Activated CD8-positive, alpha-beta memory T cell treated with anti-CD3 and anti-CD28 coated beads, Interleukin-2, amount 10 ng/mL, durations not matched to agents 7 days and 5 days (primary cell): Measurements from ENCODE around the gene DCAF11. TPM values are rescaled to one million over a fixed set of nuclear protein-coding genes. Genes with fewer than 3 reads are reported as not detected.
"Not testable (repeated sequence)": the region's sequence is repeated elsewhere in the genome, so short reads cannot be mapped to it uniquely, and the experiment has no call there.

Experiments
- ATAC-seq: fragments of 150-1000 bp; cut with Tn5 transposase; one replicate; pipeline ENCODE4 v1.10.0; 2021; ENCODE audit warnings: moderate library complexity
- CTCF ChIA-PET: fragments of 350-600 bp; sonication (Branson Sonifier 250); formaldehyde crosslinking; loops from one replicate; lab custom pipeline; 2021; ENCODE audit warnings: antibody characterized with exemption; lab: Charles Lee
- DNase-seq: peaks from one replicate; pipeline ENCODE4 v3.0.0-alpha.2; 2020
- H3K27ac Mint-ChIP-seq: one replicate; pipeline ENCODE4 v1.8.0; 2021; ENCODE audit warnings: mild to moderate bottlenecking, mixed read lengths
- H3K27me3 Mint-ChIP-seq: one replicate; pipeline ENCODE4 v1.8.0; 2021; ENCODE audit warnings: mixed read lengths
- H3K36me3 Mint-ChIP-seq: one replicate; pipeline ENCODE4 v1.8.0; 2021; ENCODE audit warnings: mild to moderate bottlenecking, mixed read lengths
- H3K4me1 Mint-ChIP-seq: one replicate; pipeline ENCODE4 v1.8.0; 2021; ENCODE audit warnings: mixed read lengths
- H3K4me3 Mint-ChIP-seq: one replicate; pipeline ENCODE4 v1.8.0; 2021; ENCODE audit warnings: mild to moderate bottlenecking, moderate library complexity, mixed read lengths
- H3K9me3 Mint-ChIP-seq: one replicate; pipeline ENCODE4 v1.8.0; 2022; ENCODE audit warnings: low read depth, mixed read lengths
- total RNA-seq, 2 experiments: library from RNA; stranded (reverse); gene quantifications; one replicate each; pipeline ENCODE4 v1.2.3, GENCODE V29; 2021

The DCAF11 gene
- total RNA-seq, 2 experiments from 2014 or later, result 86.3 to 94.4 TPM

DNA sequence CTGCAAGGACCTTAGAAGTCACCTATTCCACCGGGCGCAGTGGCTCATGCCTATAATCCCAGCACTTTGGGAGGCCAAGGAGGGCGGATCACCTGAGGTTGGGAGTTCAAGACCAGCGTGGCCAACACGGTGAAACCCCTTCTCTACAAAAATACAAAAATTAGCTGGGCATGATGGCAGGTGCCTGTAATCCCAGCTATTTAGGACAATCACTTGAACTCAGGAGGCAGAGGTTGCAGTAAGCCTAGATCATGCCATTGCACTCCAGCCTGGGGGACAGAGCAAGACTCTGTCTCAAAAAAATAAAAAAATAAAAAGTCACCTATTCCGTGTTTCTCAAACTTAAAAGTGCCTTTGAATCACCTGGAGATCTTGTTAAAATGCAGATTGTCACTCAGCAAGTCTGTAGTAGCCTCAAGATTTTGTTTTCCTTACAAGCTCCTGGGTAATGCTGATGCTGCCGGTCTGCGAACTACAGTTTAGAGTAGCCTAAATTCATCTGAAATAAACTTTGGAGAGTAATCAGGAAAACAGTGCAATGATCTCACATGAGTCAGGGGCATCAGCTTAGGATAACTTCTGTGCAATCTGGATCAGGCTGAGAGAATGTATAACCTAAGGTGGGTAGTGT, 8.9 kb upstream of the DCAF11 start:
- Mint-ChIP-seq H3K27ac (peak overlapping the region; percentile 18), H3K4me1 (peaks cover 33% of the 10 kb centered on the region), H3K36me3 (peaks cover 34% of the 10 kb centered on the region)
- ATAC-seq, H3K27me3 Mint-ChIP-seq, DNase-seq, H3K4me3 Mint-ChIP-seq, H3K9me3 Mint-ChIP-seq: not testable (repeated sequence)
- CTCF ChIA-PET, result interaction anchor here (0.6 to 10.7 kb wide), 6 partner anchors 11 to 604 kb away, joined by 3 to 225 read pairs (median 4); partner anchors contain the start of genes PCK2 and TINF2

DNA sequence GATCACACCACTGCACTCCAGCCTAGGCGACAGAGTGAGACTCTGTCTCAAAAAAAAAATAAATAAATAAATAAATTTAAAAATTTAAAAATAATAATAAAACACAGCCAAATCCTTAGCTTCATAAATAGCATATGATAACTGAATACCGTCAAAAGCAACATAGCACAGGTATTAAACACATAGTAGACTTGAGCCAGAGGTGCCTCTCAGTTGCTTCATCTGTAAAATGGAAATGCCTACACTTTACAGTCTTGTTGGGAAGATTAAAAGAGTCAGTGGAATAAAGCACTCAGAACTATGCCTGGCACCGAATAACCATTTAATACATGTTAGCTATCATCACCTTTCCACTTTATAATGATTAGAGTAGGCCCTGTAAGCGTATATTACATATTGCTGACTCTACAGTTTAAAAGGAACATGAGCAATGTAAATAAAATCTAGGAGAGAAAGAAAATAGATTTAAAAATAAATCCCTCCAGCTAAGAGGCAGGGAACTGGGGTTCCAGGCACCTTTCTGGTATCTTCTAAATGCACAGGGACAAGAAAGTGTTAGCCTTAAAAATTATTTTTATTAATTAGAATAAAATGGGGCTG, 7.8 kb upstream of the DCAF11 start:
- peaks cover 36% of the 10 kb centered on the region for H3K4me1 Mint-ChIP-seq
- H3K4me3 Mint-ChIP-seq, result no peak overlapping the region
- H3K9me3 Mint-ChIP-seq, result no peaks in the 10 kb centered on the region
- no peak for ATAC-seq
- H3K27me3 Mint-ChIP-seq, result no peaks in the 10 kb centered on the region
- no peak for DNase-seq
- CTCF ChIA-PET, result interaction anchor here (0.6 to 10.7 kb wide), 11 partner anchors 12 to 603 kb away, joined by 3 to 225 read pairs (median 7); partner anchors contain the start of genes CARMIL3, IRF9, PCK2 and TINF2
- peaks cover 31% of the 10 kb centered on the region for H3K36me3 Mint-ChIP-seq
- H3K27ac Mint-ChIP-seq, result no peak overlapping the region

DNA sequence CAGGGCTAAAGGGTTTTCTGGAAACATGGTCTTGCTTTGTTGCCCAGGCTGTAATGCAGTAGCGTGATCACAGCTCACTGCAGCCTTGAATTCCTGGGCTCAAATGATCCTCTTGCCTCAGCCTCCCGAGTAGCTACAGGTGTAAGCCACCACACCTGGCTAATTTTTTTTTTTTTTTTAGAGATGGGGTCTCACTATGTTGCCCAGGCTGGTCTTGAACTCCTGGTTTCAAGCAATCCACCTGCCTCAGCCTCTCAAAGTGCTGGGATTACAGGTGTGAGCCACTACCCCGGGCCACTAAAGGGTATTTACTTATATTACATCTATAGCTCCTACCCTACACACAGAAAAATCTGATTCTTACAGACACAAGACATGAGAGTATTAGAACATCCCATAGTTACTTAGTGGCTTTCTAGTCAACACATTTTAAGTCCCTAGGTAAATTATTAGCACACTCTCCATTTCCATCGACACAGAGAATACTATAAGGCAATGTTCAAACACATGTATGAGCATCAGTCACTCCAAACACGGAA, 6.2 kb upstream of the DCAF11 start:
- H3K27ac Mint-ChIP-seq, result peak overlapping the region; percentile 98
- peak overlapping the region; percentile 17 for H3K4me3 Mint-ChIP-seq
- ATAC-seq, result no peak
- H3K9me3 Mint-ChIP-seq, result no peaks in the 10 kb centered on the region
- CTCF ChIA-PET, result interaction anchor here (0.7 to 10.7 kb wide), 35 partner anchors 13 to 519 kb away, joined by 3 to 225 read pairs (median 4); partner anchors contain the start of genes CARMIL3, DHRS4L2, EMC9 and IRF9
- no peaks in the 10 kb centered on the region for H3K27me3 Mint-ChIP-seq
- DNase-seq, result no peak
- H3K4me1 Mint-ChIP-seq, result peaks cover 36% of the 10 kb centered on the region
- peaks cover 18% of the 10 kb centered on the region for H3K36me3 Mint-ChIP-seq

DNA sequence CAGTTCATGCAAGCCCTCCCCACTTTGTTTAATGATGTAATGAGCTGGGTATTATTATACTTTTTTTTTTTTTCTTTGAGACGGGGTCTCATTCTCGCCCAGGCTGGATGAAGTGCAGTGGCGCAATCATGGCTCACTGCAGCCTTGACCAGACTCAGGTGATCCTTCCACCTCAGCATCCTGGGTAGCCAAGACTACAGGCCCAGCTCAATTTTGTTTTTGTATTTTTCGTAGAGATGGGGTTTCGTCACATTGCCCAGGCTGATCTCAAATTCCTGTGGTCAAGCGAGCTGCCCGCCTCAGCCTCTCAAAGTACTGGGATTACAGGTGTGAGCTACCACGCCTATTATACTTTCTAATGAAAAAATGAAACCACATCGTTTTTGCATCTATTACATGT, 4.5 kb upstream of the DCAF11 start:
- ATAC-seq (no peak), DNase-seq (no peak)
- no peaks in the 10 kb centered on the region for H3K9me3 Mint-ChIP-seq
- H3K27ac Mint-ChIP-seq, result peak overlapping the region; percentile 98
- no peaks in the 10 kb centered on the region for H3K27me3 Mint-ChIP-seq
- peaks cover 4% of the 10 kb centered on the region for H3K36me3 Mint-ChIP-seq
- H3K4me3 Mint-ChIP-seq, result no peak overlapping the region
- CTCF ChIA-PET, result interaction anchor here (0.7 to 10.7 kb wide), 11 partner anchors 15 to 198 kb away, joined by 3 to 225 read pairs (median 8); partner anchors contain the start of genes CIDEB, DHRS4, EMC9 and IRF9
- peaks cover 36% of the 10 kb centered on the region for H3K4me1 Mint-ChIP-seq

GRCh38 chr14:24110523-24110922, 4.1 kb upstream of the DCAF11 start:
- Mint-ChIP-seq H3K9me3 (no peaks in the 10 kb centered on the region), H3K36me3 (peaks cover 3% of the 10 kb centered on the region), H3K4me3 (no peak overlapping the region), H3K27ac (peak overlapping the region; percentile 14), H3K27me3 (no peaks in the 10 kb centered on the region), H3K4me1 (peaks cover 40% of the 10 kb centered on the region)
- CTCF ChIA-PET, result interaction anchor here (1.3 to 10.7 kb wide), 8 partner anchors 16 to 198 kb away, joined by 4 to 225 read pairs (median 16); partner anchors contain the start of genes CIDEB, IRF9, PCK2 and PSME1
- ATAC-seq (no peak), DNase-seq (no peak)

DNA sequence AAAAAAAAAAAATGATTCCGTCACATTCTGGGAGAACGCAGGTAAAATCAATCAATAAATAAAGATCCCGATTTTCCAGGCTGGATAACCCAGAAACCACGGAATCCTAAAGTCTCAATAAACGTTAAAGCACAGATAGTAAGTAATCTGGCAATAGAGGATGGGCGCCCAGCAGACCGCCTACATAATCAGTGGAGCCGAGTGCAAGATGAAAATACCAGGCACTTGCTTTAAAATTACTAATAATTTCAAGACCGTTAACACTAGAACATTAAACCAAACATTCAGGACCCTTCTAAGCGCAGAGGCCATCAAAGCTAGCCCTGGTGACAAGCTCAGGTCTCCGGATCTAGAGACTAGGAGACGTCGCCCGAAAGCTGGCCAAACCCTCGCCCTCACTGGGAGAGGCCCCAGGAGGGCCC, 1.2 kb upstream of the DCAF11 start:
- H3K27me3 Mint-ChIP-seq, result no peaks in the 10 kb centered on the region
- peak overlapping the region; percentile 100 for H3K27ac Mint-ChIP-seq
- H3K4me3 Mint-ChIP-seq, result peak overlapping the region; percentile 99
- H3K4me1 Mint-ChIP-seq, result peaks cover 39% of the 10 kb centered on the region
- no peak for DNase-seq
- H3K9me3 Mint-ChIP-seq, result no peaks in the 10 kb centered on the region
- ATAC-seq, result no peak
- CTCF ChIA-PET, result interaction anchor here (1.0 to 5.3 kb wide), 9 partner anchors 20 to 157 kb away, joined by 4 to 52 read pairs (median 8); partner anchors contain the start of genes CARMIL3, EMC9, IRF9 and PCK2
- H3K36me3 Mint-ChIP-seq, result peaks cover 19% of the 10 kb centered on the region

GRCh38 chr14:24113801-24114531, 611 bp upstream of the DCAF11 start:
- Mint-ChIP-seq H3K27ac (peak overlapping the region; percentile 100), H3K9me3 (no peaks in the 10 kb centered on the region), H3K27me3 (no peaks in the 10 kb centered on the region), H3K36me3 (peaks cover 25% of the 10 kb centered on the region), H3K4me3 (peak overlapping the region; percentile 99), H3K4me1 (peaks cover 36% of the 10 kb centered on the region)
- peak; percentile 90 for DNase-seq
- CTCF ChIA-PET, result interaction anchor here (0.5 to 5.3 kb wide), 23 partner anchors 10 to 1132 kb away, joined by 3 to 52 read pairs (median 4); partner anchors contain the start of genes AJUBA, CARMIL3, EMC9 and IRF9
- no peak for ATAC-seq

DNA sequence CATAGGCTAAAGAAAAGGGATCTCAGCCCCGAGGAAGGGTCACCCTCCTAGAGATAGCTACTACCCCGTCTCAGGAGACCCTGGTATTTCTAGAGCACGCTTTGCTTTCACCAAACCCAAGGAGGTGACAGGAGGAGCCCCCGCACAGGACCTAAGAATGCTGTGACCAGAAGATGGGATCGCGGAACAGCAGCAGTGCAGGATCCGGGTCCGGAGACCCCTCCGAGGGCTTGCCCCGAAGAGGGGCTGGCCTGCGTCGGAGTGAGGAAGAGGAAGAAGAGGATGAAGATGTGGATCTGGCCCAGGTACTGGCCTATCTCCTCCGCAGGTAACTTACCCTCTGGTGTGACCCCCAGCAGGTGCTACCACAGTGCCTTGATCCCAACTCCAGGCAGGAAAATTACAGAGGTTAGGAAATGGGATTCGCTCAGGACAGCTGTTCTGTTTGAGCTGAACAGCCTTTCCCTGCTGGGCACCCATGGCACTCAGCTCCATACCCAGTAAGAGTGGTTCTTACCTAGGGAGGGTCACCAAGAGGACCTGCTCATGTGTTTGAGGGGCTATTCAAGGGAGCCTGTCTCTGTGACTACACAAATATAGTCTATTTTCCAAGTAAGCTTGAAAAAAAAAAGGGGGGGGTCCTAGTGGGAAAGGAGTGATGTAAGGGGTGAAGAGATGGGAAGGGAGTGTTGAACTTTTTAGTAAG, 998 bp downstream of the DCAF11 start:
- no peaks in the 10 kb centered on the region for H3K27me3 Mint-ChIP-seq
- no peak for DNase-seq
- peaks cover 36% of the 10 kb centered on the region for H3K36me3 Mint-ChIP-seq
- no peak for ATAC-seq
- peaks cover 29% of the 10 kb centered on the region for H3K4me1 Mint-ChIP-seq
- H3K27ac Mint-ChIP-seq, result peak overlapping the region; percentile 100
- CTCF ChIA-PET, result interaction anchor here (1.0 to 5.3 kb wide), 14 partner anchors 9 to 195 kb away, joined by 3 to 52 read pairs (median 8); partner anchors contain the start of genes EMC9, IRF9, LTB4R and LTB4R2
- H3K9me3 Mint-ChIP-seq, result no peaks in the 10 kb centered on the region
- peak overlapping the region; percentile 99 for H3K4me3 Mint-ChIP-seq

GRCh38 chr14:24116128-24116814, 1.7 kb downstream of the DCAF11 start:
- Mint-ChIP-seq H3K4me3 (peak overlapping the region; percentile 99), H3K27ac (peak overlapping the region; percentile 100), H3K36me3 (peaks cover 41% of the 10 kb centered on the region), H3K4me1 (peaks cover 24% of the 10 kb centered on the region), H3K9me3 (no peaks in the 10 kb centered on the region), H3K27me3 (no peaks in the 10 kb centered on the region)
- ATAC-seq (no peak), DNase-seq (no peak)
- CTCF ChIA-PET, result interaction anchor here (1.0 to 5.3 kb wide), 7 partner anchors 8 to 192 kb away, joined by 3 to 52 read pairs (median 8); partner anchors contain the start of genes EMC9, IRF9 and PSME1

GRCh38 chr14:24117179-24117578, 2.6 kb downstream of the DCAF11 start:
- Mint-ChIP-seq H3K4me1 (peaks cover 24% of the 10 kb centered on the region), H3K4me3 (no peak overlapping the region), H3K36me3 (peaks cover 45% of the 10 kb centered on the region), H3K27ac (no peak overlapping the region), H3K27me3 (no peaks in the 10 kb centered on the region), H3K9me3 (no peaks in the 10 kb centered on the region)
- CTCF ChIA-PET, result interaction anchor here (0.7 to 5.3 kb wide), 5 partner anchors 9 to 44 kb away, joined by 3 to 52 read pairs (median 6); partner anchors contain the start of genes FITM1, IRF9 and PSME1
- DNase-seq (no peak), ATAC-seq (no peak)

- CTCF ChIA-PET, result interaction anchor here (0.8 to 1.4 kb wide), 3 partner anchors 13 to 16 kb away, joined by 3 to 4 read pairs (median 3); partner anchors contain the start of gene PSME1
Measured at GRCh38 chr14:24119691-24120090, 5.1 kb downstream of the DCAF11 start.

More at GRCh38 chr14:24119691-24120090, 5.1 kb downstream of the DCAF11 start:
- no peaks in the 10 kb centered on the region for H3K9me3 Mint-ChIP-seq
- peaks cover 24% of the 10 kb centered on the region for H3K4me1 Mint-ChIP-seq
- H3K36me3 Mint-ChIP-seq, result peaks cover 53% of the 10 kb centered on the region
- no peak for DNase-seq
- H3K27me3 Mint-ChIP-seq, result no peaks in the 10 kb centered on the region
- H3K27ac Mint-ChIP-seq, result no peak overlapping the region
- ATAC-seq, result no peak
- H3K4me3 Mint-ChIP-seq, result no peak overlapping the region
